K562 (cell line): Measurements from ENCODE around the gene ZNF280C. TPM values are rescaled to one million over a fixed set of nuclear protein-coding genes. Genes with fewer than 3 reads are reported as not detected.
A peak's percentile ranks its signal among the peaks of the same experiment; 100 is the strongest.

Experiments
- CC2D1A ChIP-seq: fragments of 450-650 bp; IDR thresholded peaks from 2 replicates; pipeline ENCODE4 v1.6.1; 2017; ENCODE audit warnings: mild to moderate bottlenecking
- CEBPB ChIP-seq: fragments of 450-650 bp; IDR thresholded peaks from 2 replicates; pipeline ENCODE4 v1.6.1; 2016; ENCODE audit warnings: missing genetic modification characterization, missing compliant biosample characterization
- FOXA3 ChIP-seq, 2 experiments: fragments of 450-650 bp in 1 of 2; sonication (generic) in 1 of 2; formaldehyde crosslinking; IDR thresholded peaks in 1 of 2; conservative IDR thresholded peaks in 1 of 2; 2 replicates each; pipeline versions ENCODE4 v1.4.0 to v1.8.0; 2020 to 2022; ENCODE audit warnings: mild to moderate bottlenecking in 2 of 2, missing genetic modification reagents in 1 of 2
- NFE2L1 ChIP-seq: fragments of 450-650 bp; IDR thresholded peaks from 2 replicates; pipeline ENCODE4 v1.6.1; 2016; ENCODE audit warnings: missing genetic modification characterization, low read depth, mild to moderate bottlenecking, missing compliant biosample characterization, moderate library complexity, borderline replicate concordance
- PTTG1 ChIP-seq: fragments of 450-650 bp; IDR thresholded peaks from 2 replicates; pipeline ENCODE4 v1.6.1; 2016; ENCODE audit warnings: low read depth, mild to moderate bottlenecking, missing genetic modification characterization, missing compliant biosample characterization
- RBM15 ChIP-seq: fragments of 200-400 bp; formaldehyde crosslinking; IDR thresholded peaks from 2 replicates; pipeline ENCODE4 v1.6.1; 2018; ENCODE audit warnings: mild to moderate bottlenecking, low read length, moderate library complexity; ENCODE audit not compliant: insufficient read depth
- RBM17 ChIP-seq: fragments of 200-400 bp; formaldehyde crosslinking; IDR thresholded peaks from 2 replicates; pipeline ENCODE4 v1.6.1; 2017; ENCODE audit warnings: low read depth, mild to moderate bottlenecking, low read length, borderline replicate concordance
- RBM22 ChIP-seq: fragments of 200-400 bp; formaldehyde crosslinking; IDR thresholded peaks from 2 replicates; pipeline ENCODE4 v1.6.1; 2018; ENCODE audit warnings: low read length, low read depth; ENCODE audit not compliant: poor library complexity, severe bottlenecking
- SAFB2 ChIP-seq: fragments of 200-400 bp; formaldehyde crosslinking; IDR thresholded peaks from 2 replicates; pipeline ENCODE4 v1.6.1; 2018; ENCODE audit warnings: borderline replicate concordance, low read length, low read depth, moderate library complexity; ENCODE audit not compliant: severe bottlenecking
- SREBF2 ChIP-seq: sonication (generic); formaldehyde crosslinking; IDR thresholded peaks from 2 replicates; pipeline ENCODE4 v1.4.0; 2020; ENCODE audit warnings: mild to moderate bottlenecking, missing genetic modification reagents
- ZEB2 ChIP-seq: fragments of 450-650 bp; IDR thresholded peaks from 2 replicates; pipeline ENCODE4 v1.6.1; 2016
- ZKSCAN1 ChIP-seq: fragments of 150-350 bp; IDR thresholded peaks from 2 replicates; pipeline ENCODE4 v1.6.1; 2016; ENCODE audit warnings: low read depth, low read length
- polyA plus RNA-seq, 8 experiments: library from polyadenylated mRNA; depleted of rRNA in 4 of 8; stranded (reverse) in 5 of 8; unstranded in 3 of 8; fragments of >200 nt; fragmentation: Nextera tagmentation in 2 of 8; fragmentation: Illumina TruSeq in 1 of 8; extraction: Ambion mirVana in 2 of 8; extraction: Trizol in 1 of 8; gene quantifications; 2 replicates each; pipeline versions ENCODE4 v1.2.1 to v1.2.3, GENCODE V29; 2011 to 2014; ENCODE audit warnings: inconsistent platforms in 1 of 8, missing spikeins in 1 of 8
- total RNA-seq, 7 experiments: library from RNA; depleted of rRNA in 6 of 7; stranded (reverse); fragments of >200 nt in 6 of 7; fragmentation: Illumina TruSeq in 2 of 7; extraction: Trizol in 2 of 7; gene quantifications; 2 replicates each; pipeline versions ENCODE4 v1.2.1 to v1.2.3, GENCODE V29; 2011 to 2021; ENCODE audit warnings: low replicate concordance in 1 of 7
- TF ChIP-seq, protein P1 (sequence below): fragments of 250-450 bp; sonication (Bioruptor Pico); IDR thresholded peaks from 2 replicates; pipeline ENCODE4 v1.6.1; 2021; ENCODE audit warnings: mild to moderate bottlenecking
- TF ChIP-seq, protein P2 (sequence below): sonication (generic); IDR thresholded peaks from 2 replicates; pipeline ENCODE4 v1.6.1; 2016
- TF ChIP-seq, protein P3 (sequence below), 2 experiments: fragments of 450-650 bp; IDR thresholded peaks; 2 replicates each; pipeline ENCODE4 v1.6.1; 2016
- TF ChIP-seq, protein P4 (sequence below): sonication (generic); formaldehyde crosslinking; IDR thresholded peaks from 2 replicates; pipeline ENCODE4 v1.8.1; 2023; ENCODE audit warnings: mild to moderate bottlenecking, missing genetic modification reagents
- TF ChIP-seq, protein P5 (sequence below): sonication (generic); formaldehyde crosslinking; IDR thresholded peaks from 2 replicates; pipeline ENCODE4 v1.8.0; 2022; ENCODE audit warnings: mild to moderate bottlenecking, missing genetic modification reagents

ZNF280C gene
- total and polyA plus RNA-seq, 9 of the 15 experiments (the other 6 are each of a cell fraction or from before 2014, with no cell fraction given) = 1.6 to 8.3 (median 4.4) TPM

DNA sequence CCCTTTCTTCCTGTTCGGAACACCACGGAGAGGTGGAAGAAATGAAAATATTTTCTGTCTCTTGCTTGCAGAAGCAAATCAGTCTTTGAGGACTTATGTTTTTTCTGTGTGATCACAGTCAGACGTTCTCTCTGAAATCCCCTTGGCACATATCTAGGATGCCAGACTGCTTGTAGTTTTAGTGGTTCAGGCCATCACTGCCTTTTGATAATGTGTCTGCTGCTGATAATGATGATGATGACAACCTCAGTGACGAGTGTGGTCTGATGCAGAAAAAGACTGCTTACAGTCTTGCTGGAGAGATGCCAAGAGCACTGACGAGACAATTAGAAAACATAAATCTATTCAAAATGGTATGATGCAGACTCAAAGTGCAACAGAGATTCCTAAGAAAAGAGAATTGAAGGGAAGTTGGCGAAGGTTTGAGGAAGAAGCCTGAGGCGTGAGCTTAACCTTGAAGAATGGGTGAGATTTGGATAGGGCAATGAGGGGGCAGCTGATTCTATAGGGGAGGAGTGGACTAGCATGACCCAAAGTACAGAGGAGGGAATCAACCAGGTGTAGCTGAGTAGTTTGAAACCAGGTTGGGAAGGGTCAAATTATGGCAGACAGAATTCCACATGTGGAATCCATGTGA is 89.0 kb downstream of the ZNF280C start (continued):
- no peak for TF ChIP-seq FOXA3 (CRISPR knock-in tag; conservative IDR thresholded peaks at IDR 0.05 in 1 of 2, IDR thresholded peaks at IDR 0.05 in 1 of 2)
- no peak for TF ChIP-seq RBM22
- no peak for TF ChIP-seq SREBF2
- no peak for TF ChIP-seq PTTG1
- TF ChIP-seq, protein P1, sequence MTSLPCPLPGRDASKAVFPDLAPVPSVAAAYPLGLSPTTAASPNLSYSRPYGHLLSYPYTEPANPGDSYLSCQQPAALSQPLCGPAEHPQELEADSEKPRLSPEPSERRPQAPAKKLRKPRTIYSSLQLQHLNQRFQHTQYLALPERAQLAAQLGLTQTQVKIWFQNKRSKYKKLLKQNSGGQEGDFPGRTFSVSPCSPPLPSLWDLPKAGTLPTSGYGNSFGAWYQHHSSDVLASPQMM (CRISPR knock-in tag) = no peak
- peak; percentile 96 for TF ChIP-seq CC2D1A
- TF ChIP-seq, protein P2, sequence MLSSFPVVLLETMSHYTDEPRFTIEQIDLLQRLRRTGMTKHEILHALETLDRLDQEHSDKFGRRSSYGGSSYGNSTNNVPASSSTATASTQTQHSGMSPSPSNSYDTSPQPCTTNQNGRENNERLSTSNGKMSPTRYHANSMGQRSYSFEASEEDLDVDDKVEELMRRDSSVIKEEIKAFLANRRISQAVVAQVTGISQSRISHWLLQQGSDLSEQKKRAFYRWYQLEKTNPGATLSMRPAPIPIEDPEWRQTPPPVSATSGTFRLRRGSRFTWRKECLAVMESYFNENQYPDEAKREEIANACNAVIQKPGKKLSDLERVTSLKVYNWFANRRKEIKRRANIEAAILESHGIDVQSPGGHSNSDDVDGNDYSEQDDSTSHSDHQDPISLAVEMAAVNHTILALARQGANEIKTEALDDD = 0 out of 2 replicates have a peak, but pooled peaks have one; percentile 34
- TF ChIP-seq ZEB2 = peak; percentile 86
- TF ChIP-seq RBM15 = no peak
- TF ChIP-seq, protein P3, sequence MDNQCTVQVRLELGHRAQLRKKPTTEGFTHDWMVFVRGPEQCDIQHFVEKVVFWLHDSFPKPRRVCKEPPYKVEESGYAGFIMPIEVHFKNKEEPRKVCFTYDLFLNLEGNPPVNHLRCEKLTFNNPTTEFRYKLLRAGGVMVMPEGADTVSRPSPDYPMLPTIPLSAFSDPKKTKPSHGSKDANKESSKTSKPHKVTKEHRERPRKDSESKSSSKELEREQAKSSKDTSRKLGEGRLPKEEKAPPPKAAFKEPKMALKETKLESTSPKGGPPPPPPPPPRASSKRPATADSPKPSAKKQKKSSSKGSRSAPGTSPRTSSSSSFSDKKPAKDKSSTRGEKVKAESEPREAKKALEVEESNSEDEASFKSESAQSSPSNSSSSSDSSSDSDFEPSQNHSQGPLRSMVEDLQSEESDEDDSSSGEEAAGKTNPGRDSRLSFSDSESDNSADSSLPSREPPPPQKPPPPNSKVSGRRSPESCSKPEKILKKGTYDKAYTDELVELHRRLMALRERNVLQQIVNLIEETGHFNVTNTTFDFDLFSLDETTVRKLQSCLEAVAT (IDR thresholded peaks at IDR 0.05) = peak; percentile 24 to 96; a peak in 2 of 4 replicates
- TF ChIP-seq, protein P4, sequence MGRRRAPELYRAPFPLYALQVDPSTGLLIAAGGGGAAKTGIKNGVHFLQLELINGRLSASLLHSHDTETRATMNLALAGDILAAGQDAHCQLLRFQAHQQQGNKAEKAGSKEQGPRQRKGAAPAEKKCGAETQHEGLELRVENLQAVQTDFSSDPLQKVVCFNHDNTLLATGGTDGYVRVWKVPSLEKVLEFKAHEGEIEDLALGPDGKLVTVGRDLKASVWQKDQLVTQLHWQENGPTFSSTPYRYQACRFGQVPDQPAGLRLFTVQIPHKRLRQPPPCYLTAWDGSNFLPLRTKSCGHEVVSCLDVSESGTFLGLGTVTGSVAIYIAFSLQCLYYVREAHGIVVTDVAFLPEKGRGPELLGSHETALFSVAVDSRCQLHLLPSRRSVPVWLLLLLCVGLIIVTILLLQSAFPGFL (CRISPR knock-in tag) = no peak
- TF ChIP-seq SAFB2 = no peak
- TF ChIP-seq CEBPB (tag) = no peak
- TF ChIP-seq ZKSCAN1 = 0 out of 2 replicates have a peak, but pooled peaks have one; percentile 52
- TF ChIP-seq, protein P5, sequence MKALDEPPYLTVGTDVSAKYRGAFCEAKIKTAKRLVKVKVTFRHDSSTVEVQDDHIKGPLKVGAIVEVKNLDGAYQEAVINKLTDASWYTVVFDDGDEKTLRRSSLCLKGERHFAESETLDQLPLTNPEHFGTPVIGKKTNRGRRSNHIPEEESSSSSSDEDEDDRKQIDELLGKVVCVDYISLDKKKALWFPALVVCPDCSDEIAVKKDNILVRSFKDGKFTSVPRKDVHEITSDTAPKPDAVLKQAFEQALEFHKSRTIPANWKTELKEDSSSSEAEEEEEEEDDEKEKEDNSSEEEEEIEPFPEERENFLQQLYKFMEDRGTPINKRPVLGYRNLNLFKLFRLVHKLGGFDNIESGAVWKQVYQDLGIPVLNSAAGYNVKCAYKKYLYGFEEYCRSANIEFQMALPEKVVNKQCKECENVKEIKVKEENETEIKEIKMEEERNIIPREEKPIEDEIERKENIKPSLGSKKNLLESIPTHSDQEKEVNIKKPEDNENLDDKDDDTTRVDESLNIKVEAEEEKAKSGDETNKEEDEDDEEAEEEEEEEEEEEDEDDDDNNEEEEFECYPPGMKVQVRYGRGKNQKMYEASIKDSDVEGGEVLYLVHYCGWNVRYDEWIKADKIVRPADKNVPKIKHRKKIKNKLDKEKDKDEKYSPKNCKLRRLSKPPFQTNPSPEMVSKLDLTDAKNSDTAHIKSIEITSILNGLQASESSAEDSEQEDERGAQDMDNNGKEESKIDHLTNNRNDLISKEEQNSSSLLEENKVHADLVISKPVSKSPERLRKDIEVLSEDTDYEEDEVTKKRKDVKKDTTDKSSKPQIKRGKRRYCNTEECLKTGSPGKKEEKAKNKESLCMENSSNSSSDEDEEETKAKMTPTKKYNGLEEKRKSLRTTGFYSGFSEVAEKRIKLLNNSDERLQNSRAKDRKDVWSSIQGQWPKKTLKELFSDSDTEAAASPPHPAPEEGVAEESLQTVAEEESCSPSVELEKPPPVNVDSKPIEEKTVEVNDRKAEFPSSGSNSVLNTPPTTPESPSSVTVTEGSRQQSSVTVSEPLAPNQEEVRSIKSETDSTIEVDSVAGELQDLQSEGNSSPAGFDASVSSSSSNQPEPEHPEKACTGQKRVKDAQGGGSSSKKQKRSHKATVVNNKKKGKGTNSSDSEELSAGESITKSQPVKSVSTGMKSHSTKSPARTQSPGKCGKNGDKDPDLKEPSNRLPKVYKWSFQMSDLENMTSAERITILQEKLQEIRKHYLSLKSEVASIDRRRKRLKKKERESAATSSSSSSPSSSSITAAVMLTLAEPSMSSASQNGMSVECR (CRISPR knock-in tag) = no peak
- TF ChIP-seq NFE2L1 = no peak
- TF ChIP-seq RBM17 = no peak
